Endothelial cell of umbilical vein (primary cell): Measurements from ENCODE around the gene ABLIM2. TPM values are rescaled to one million over a fixed set of nuclear protein-coding genes. Genes with fewer than 3 reads are reported as not detected.

Experiments
- BruUV-seq: library from RNA; stranded (reverse); fragments of 400-500 nt; replicated peaks from 2 replicates; lab custom pipeline; 2021; lab: Mats Ljungman, UMichigan
- CTCF ChIA-PET: fragments of 300-600, 350-600 bp; sonication (Branson Sonifier 250); formaldehyde crosslinking; loops from one replicate; lab custom pipeline; 2021; ENCODE audit warnings: antibody characterized with exemption, inconsistent platforms; lab: Charles Lee
- POLR2A ChIA-PET: fragments of 300-600, 350-600 bp; sonication (Branson Sonifier 250); formaldehyde crosslinking; loops from one replicate; lab custom pipeline; 2021; ENCODE audit warnings: antibody characterized with exemption, inconsistent platforms; lab: Charles Lee
- DNase-seq: peaks from one replicate; pipeline ENCODE4 v3.0.0-alpha.2; 2011; ENCODE audit warnings: low read depth, low spot score
- FAIRE-seq: peaks from 2 replicates; lab custom pipeline; 2011; peaks lifted over from hg19 to GRCh38; lab: Jason Lieb, UNC
- H2AFZ ChIP-seq: 2 replicates; pipeline ENCODE4 v1.6.0; 2012; ENCODE audit warnings: low read depth, low read length, control low read depth, inconsistent platforms
- H3K27ac ChIP-seq: 2 replicates; pipeline ENCODE4 v1.5.1; 2011; ENCODE audit warnings: low read depth, mild to moderate bottlenecking, control low read depth, low read length, moderate library complexity; ENCODE audit not compliant: insufficient read depth
- H3K27me3 ChIP-seq, 2 experiments: 2 replicates each; pipeline versions ENCODE4 v1.6.0 to v1.6.1; 2011; ENCODE audit warnings: low read length in 2 of 2, mixed read lengths in 1 of 2; ENCODE audit not compliant: control insufficient read depth in 2 of 2, insufficient read depth in 2 of 2
- H3K36me3 ChIP-seq, 2 experiments: 2 replicates in 1 of 2; 3 replicates in 1 of 2; pipeline ENCODE4 v1.5.1; 2011; ENCODE audit warnings: low read length in 2 of 2, mild to moderate bottlenecking in 1 of 2, moderate library complexity in 1 of 2; ENCODE audit not compliant: control insufficient read depth in 2 of 2, insufficient read depth in 2 of 2; ENCODE audit errors: extremely low read depth in 1 of 2
- H3K4me1 ChIP-seq: 3 replicates; pipeline ENCODE4 v1.5.1; 2011; ENCODE audit warnings: mild to moderate bottlenecking, low read length; ENCODE audit not compliant: control insufficient read depth, insufficient read depth; ENCODE audit errors: extremely low read depth
- H3K4me2 ChIP-seq: 2 replicates; pipeline ENCODE4 v1.6.1; 2011; ENCODE audit warnings: low read length, control low read depth, mixed read lengths; ENCODE audit not compliant: insufficient read depth
- H3K4me3 ChIP-seq, 3 experiments: fragments of 200-600 bp in 1 of 3; sonication (generic), shearing (Covaris generic) in 1 of 3; replicated peaks in 1 of 3; 2 replicates each; pipeline ENCODE4 v1.5.1; 2011 to 2016; ENCODE audit warnings: control low read depth in 3 of 3, low read length in 3 of 3, mild to moderate bottlenecking in 2 of 3, inconsistent platforms in 1 of 3, low read depth in 1 of 3, moderate library complexity in 1 of 3; ENCODE audit not compliant: insufficient read depth in 1 of 3
- H3K79me2 ChIP-seq: 2 replicates; pipeline ENCODE4 v1.6.0; 2012; ENCODE audit warnings: low read length, inconsistent platforms; ENCODE audit not compliant: control insufficient read depth, insufficient read depth
- H3K9ac ChIP-seq: replicated peaks from 2 replicates; pipeline ENCODE3; 2011; ENCODE audit warnings: low read length, control low read depth; ENCODE audit not compliant: insufficient read depth; ENCODE audit errors: extremely low read depth
- H3K9me1 ChIP-seq: replicated peaks from 3 replicates; pipeline ENCODE4 v1.6.0; 2011; ENCODE audit warnings: mild to moderate bottlenecking, low read length; ENCODE audit not compliant: control insufficient read depth, insufficient read depth; ENCODE audit errors: extremely low read depth
- H3K9me3 ChIP-seq: replicated peaks from 2 replicates; pipeline ENCODE4 v1.5.1; 2012; ENCODE audit warnings: low read length, inconsistent platforms; ENCODE audit not compliant: control insufficient read depth, insufficient read depth
- H4K20me1 ChIP-seq: replicated peaks from 2 replicates; pipeline ENCODE3; 2011; ENCODE audit warnings: mild to moderate bottlenecking, low read length; ENCODE audit not compliant: control insufficient read depth, insufficient read depth; ENCODE audit errors: extremely low read depth
- CTCF ChIP-seq, 2 donors: IDR thresholded peaks; 1 replicate in 1 of 2; 2 replicates in 1 of 2; pipeline ENCODE4 v1.5.1; 2011; ENCODE audit warnings: low read length in 2 of 2, mild to moderate bottlenecking in 2 of 2, moderate library complexity in 2 of 2, control low read depth in 1 of 2, inconsistent platforms in 1 of 2, low read depth in 1 of 2; ENCODE audit not compliant: insufficient read depth in 1 of 2; ENCODE audit errors: extremely low read depth in 1 of 2
- EZH2 ChIP-seq: IDR thresholded peaks from 2 replicates; pipeline ENCODE4 v1.6.1; 2012; ENCODE audit warnings: borderline replicate concordance, low read depth, mild to moderate bottlenecking, moderate library complexity, low read length, inconsistent platforms; ENCODE audit not compliant: severe bottlenecking
- FOS ChIP-seq: IDR thresholded peaks from 2 replicates; pipeline ENCODE4 v1.6.1; 2011; ENCODE audit warnings: mild to moderate bottlenecking, low read length, moderate library complexity, borderline replicate concordance; ENCODE audit not compliant: insufficient read depth
- GATA2 ChIP-seq: IDR thresholded peaks from 2 replicates; pipeline ENCODE4 v1.7.0; 2011; ENCODE audit warnings: low read depth, mild to moderate bottlenecking, moderate library complexity, mixed read lengths, low read length; ENCODE audit not compliant: insufficient read length, insufficient read depth
- JUN ChIP-seq: IDR thresholded peaks from 2 replicates; pipeline ENCODE4 v1.6.1; 2011; ENCODE audit warnings: borderline replicate concordance, low read depth; ENCODE audit not compliant: insufficient read length, insufficient read depth
- MAX ChIP-seq: IDR thresholded peaks from 2 replicates; pipeline ENCODE4 v1.6.1; 2011; ENCODE audit not compliant: insufficient read depth, insufficient read length
- MYC ChIP-seq: IDR thresholded peaks from one replicate; pipeline ENCODE4 v1.6.1; 2011; ENCODE audit warnings: mild to moderate bottlenecking, low read depth, low read length
- POLR2A ChIP-seq: IDR thresholded peaks from 2 replicates; pipeline ENCODE4 v1.6.1; 2012; ENCODE audit warnings: low read depth, mild to moderate bottlenecking, control low read depth, low read length
- POLR2AphosphoS5 ChIP-seq: IDR thresholded peaks from 2 replicates; pipeline ENCODE4 v1.6.1; 2012; ENCODE audit warnings: low read depth, mild to moderate bottlenecking, control low read depth, low read length, moderate library complexity; ENCODE audit not compliant: insufficient read depth
- dilution Hi-C: fragments of 300-500 bp; cut with MboI; formaldehyde crosslinking; loops from one replicate; pipeline ENCODE4 v1.15.0; 2019; ENCODE audit warnings: low sequenced_read_pairs; ENCODE audit not compliant: extremely low pct_ligation_motif_present
- intact Hi-C: fragments of 100-400 bp; cut with micrococcal nuclease; formaldehyde crosslinking; loops from one replicate; pipeline ENCODE4 v1.10.0; 2022
- polyA plus RNA-seq, 4 experiments: library from polyadenylated mRNA; depleted of rRNA in 3 of 4; stranded (reverse) in 3 of 4; unstranded in 1 of 4; fragments of >200 nt; gene quantifications; 2 replicates each; pipeline versions ENCODE4 v1.2.1 to v1.2.3, GENCODE V29; 2011 to 2012; ENCODE audit warnings: missing spikeins in 1 of 4
- total RNA-seq: library from RNA; stranded (reverse); gene quantifications from 2 replicates; pipeline ENCODE4 v1.2.3, GENCODE V29; 2021

Gene ABLIM2
- total and polyA plus RNA-seq, 2 donors (not counting 3 experiments of a cell fraction or from before 2014, with no cell fraction given): 0.28 to 0.66 TPM

DNA sequence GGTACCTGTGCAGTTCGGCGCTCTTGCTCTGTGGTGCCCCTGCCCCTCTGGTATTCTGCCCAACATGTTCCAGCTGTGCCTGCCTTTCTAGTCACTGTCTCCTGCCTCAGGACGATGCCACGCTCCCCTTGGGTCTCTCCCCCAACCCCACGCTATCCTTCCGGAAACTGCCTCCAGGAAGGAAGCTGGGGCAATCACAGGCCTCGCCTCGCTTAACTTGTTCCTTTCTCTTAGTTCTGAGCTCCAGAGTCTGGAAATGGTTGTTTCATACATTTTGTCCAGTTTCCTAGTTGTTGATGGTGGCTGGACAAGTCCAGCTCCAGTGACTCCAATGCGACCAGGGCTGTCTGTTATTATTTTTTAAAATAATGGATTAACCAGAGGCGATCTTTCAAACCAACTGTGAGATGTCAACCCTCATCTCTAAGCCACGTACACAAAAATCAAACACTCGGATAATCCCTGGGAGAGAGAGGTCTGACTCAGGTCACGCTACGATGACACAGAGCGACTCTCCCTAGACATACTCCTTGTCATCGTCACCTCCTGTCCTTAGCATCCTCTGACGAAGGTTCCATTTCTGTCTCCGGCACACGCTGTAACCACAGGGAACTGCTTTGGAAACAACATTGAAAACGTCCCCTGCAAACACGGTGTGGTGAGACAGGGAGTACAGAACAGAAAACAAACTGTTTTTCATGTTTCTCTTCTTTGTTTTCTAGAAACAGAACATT lies 62.5 kb downstream of the ABLIM2 start:
- Histone ChIP-seq H2AFZ (no peak overlapping the region), H3K27me3 (no peaks in the 10 kb centered on the region), H3K79me2 (no peaks in the 10 kb centered on the region), H3K9ac (no peak overlapping the region), H3K4me1 (no peaks in the 10 kb centered on the region), H4K20me1 (no peaks in the 10 kb centered on the region), H3K4me2 (no peak overlapping the region), H3K9me3 (peaks cover 3% of the 10 kb centered on the region), H3K9me1 (no peaks in the 10 kb centered on the region), H3K4me3 (no peak overlapping the region), H3K36me3 (no peaks in the 10 kb centered on the region), H3K27ac (no peak overlapping the region)
- no TSS peak for BruUV-seq
- CTCF ChIA-PET: no interaction called here
- FAIRE-seq (no peak), DNase-seq (no peak)
- intact Hi-C loops (loop anchor here (10.0 kb wide), 1 partner anchor 61 kb away; no protein-coding TSS in a partner anchor), dilution Hi-C loops (no loop called here)
- TF ChIP-seq POLR2AphosphoS5 (no peak), GATA2 (no peak), JUN (no peak), POLR2A (no peak), MYC (no peak), MAX (no peak), CTCF (IDR thresholded peaks at IDR 0.05; ENCODE audit: extremely low read depth in 1 of 2, insufficient read depth in 1 of 2, low read depth in 1 of 2, low read length in 2 of 2) (no peak), EZH2 (no peak), FOS (no peak)
- POLR2A ChIA-PET: no interaction called here
